K562 (cell line): ENCODE measurements around the gene PLEKHA6. TPM values are rescaled to one million over a fixed set of nuclear protein-coding genes. Genes with fewer than 3 reads are reported as not detected.

Experiments used
- ATAC-seq: fragments of 200-7000 bp; cut with Tn5 transposase; 3 replicates; pipeline ENCODE4 v1.9.1; 2020; ENCODE audit warnings: moderate library complexity
- BruUV-seq: library from RNA; stranded (reverse); fragments of 400-500 nt; replicated peaks from 2 replicates; lab custom pipeline; 2021; lab: Mats Ljungman, UMichigan
- CTCF ChIA-PET: fragments of 300-600 bp; formaldehyde crosslinking; extraction: SDS; loops from one replicate; lab custom pipeline; 2021; ENCODE audit warnings: low intra/inter-chr PET ratio; lab: Yijun Ruan, JAX
- POLR2A ChIA-PET: fragments of 300-600, 350-650 bp; sonication (Branson Sonifier 250); formaldehyde crosslinking; extraction: SDS; loops from one replicate; lab custom pipeline; 2021; ENCODE audit warnings: antibody characterized with exemption, inconsistent platforms; lab: Yijun Ruan, JAX
- DNase-seq, 4 experiments: peaks; one replicate each; pipeline versions ENCODE4 v3.0.0 to v3.0.0-alpha.2; 2011 to 2018; ENCODE audit warnings: low spot score in 3 of 4, mixed read lengths in 3 of 4; ENCODE audit errors: extremely low read depth in 1 of 4
- FAIRE-seq: peaks from 2 replicates; lab custom pipeline; 2011; peaks lifted over from hg19 to GRCh38; lab: Jason Lieb, UNC
- H2AFZ ChIP-seq: 2 replicates; pipeline ENCODE4 v1.6.0; 2011; ENCODE audit warnings: low read depth, low read length, control low read depth, inconsistent platforms
- H3K27ac ChIP-seq: fragments of 200-600 bp; 3 replicates; pipeline ENCODE4 v1.8.0; 2011; ENCODE audit warnings: low read depth, mild to moderate bottlenecking, control low read depth, inconsistent platforms, low read length, moderate library complexity, mixed read lengths; ENCODE audit errors: extremely low read depth
- H3K27me3 ChIP-seq, 2 experiments: fragments of 300-600 bp in 1 of 2; 2 replicates in 1 of 2; 3 replicates in 1 of 2; pipeline versions ENCODE4 v1.6.0 to v1.8.0; 2011; ENCODE audit warnings: inconsistent platforms in 2 of 2, low read length in 2 of 2, mild to moderate bottlenecking in 1 of 2, mixed read lengths in 1 of 2, moderate library complexity in 1 of 2; ENCODE audit not compliant: control insufficient read depth in 2 of 2, insufficient read depth in 2 of 2
- H3K36me3 ChIP-seq: fragments of 300-600 bp; 3 replicates; pipeline ENCODE4 v1.8.0; 2011; ENCODE audit warnings: mild to moderate bottlenecking, low read length, inconsistent platforms; ENCODE audit not compliant: control insufficient read depth, insufficient read depth
- H3K4me1 ChIP-seq, 2 experiments: fragments of 200-600 bp in 1 of 2; replicated peaks in 1 of 2; 2 replicates in 1 of 2; 3 replicates in 1 of 2; pipeline versions ENCODE4 v1.5.1 to v1.8.0; 2011; ENCODE audit warnings: inconsistent platforms in 2 of 2, low read length in 2 of 2, mild to moderate bottlenecking in 1 of 2, mixed read lengths in 1 of 2, moderate library complexity in 1 of 2; ENCODE audit not compliant: control insufficient read depth in 2 of 2, insufficient read depth in 2 of 2
- H3K4me2 ChIP-seq: 2 replicates; pipeline ENCODE4 v1.6.1; 2011; ENCODE audit warnings: low read length, control low read depth, inconsistent platforms, mixed read lengths; ENCODE audit not compliant: insufficient read depth
- H3K4me3 ChIP-seq: fragments of 200-600 bp; sonication (generic), shearing (Covaris generic); 2 replicates; pipeline ENCODE4 v1.5.1; 2016; ENCODE audit warnings: control low read depth, inconsistent platforms
- H3K79me2 ChIP-seq: fragments of 200-600 bp; 3 replicates; pipeline ENCODE4 v1.8.0; 2011; ENCODE audit warnings: low read length, inconsistent platforms; ENCODE audit not compliant: control insufficient read depth, insufficient read depth
- H3K9ac ChIP-seq, 2 experiments: 2 replicates each; pipeline versions ENCODE4 v1.6.0 to v1.6.1; 2011; ENCODE audit warnings: low read depth in 2 of 2, low read length in 2 of 2, control low read depth in 1 of 2, inconsistent platforms in 1 of 2, mild to moderate bottlenecking in 1 of 2, mixed read lengths in 1 of 2; ENCODE audit not compliant: insufficient read depth in 1 of 2
- H3K9me1 ChIP-seq: one replicate; pipeline ENCODE4 v1.6.0; 2011; ENCODE audit warnings: inconsistent platforms, mild to moderate bottlenecking, low read length, moderate library complexity; ENCODE audit not compliant: control insufficient read depth, insufficient read depth
- H3K9me3 ChIP-seq: replicated peaks from 2 replicates; pipeline ENCODE4 v1.5.1; 2011; ENCODE audit warnings: low read depth, low read length, inconsistent platforms; ENCODE audit not compliant: control insufficient read depth, insufficient read depth
- H4K20me1 ChIP-seq: replicated peaks from 2 replicates; pipeline ENCODE4 v1.6.1; 2011; ENCODE audit warnings: low read length, inconsistent platforms, mixed read lengths; ENCODE audit not compliant: control insufficient read depth, insufficient read depth
- CBX1 ChIP-seq: sonication (generic); IDR thresholded peaks from 2 replicates; pipeline ENCODE4 v1.6.1; 2016; ENCODE audit warnings: antibody characterized with exemption, low read depth, mild to moderate bottlenecking
- OTX1 ChIP-seq: fragments of 450-650 bp; formaldehyde crosslinking; IDR thresholded peaks from 2 replicates; pipeline ENCODE4 v1.4.0; 2022; ENCODE audit warnings: mild to moderate bottlenecking
- RAD51 ChIP-seq: fragments of 450-650 bp; IDR thresholded peaks from 2 replicates; pipeline ENCODE4 v1.7.1; 2016; ENCODE audit warnings: low read depth, mild to moderate bottlenecking, borderline replicate concordance
- RFX7 ChIP-seq: fragments of 250-450 bp; sonication (Bioruptor Pico); IDR thresholded peaks from 2 replicates; pipeline ENCODE4 v1.5.1; 2021; ENCODE audit warnings: mild to moderate bottlenecking
- SMARCA5 ChIP-seq: fragments of 450-650 bp; IDR thresholded peaks from 2 replicates; pipeline ENCODE4 v1.6.1; 2016
- WGBS: fragments of 100-300 bp; shearing (Covaris generic); methylation state at CpG from one replicate; pipeline ENCODE4 v1.1.6; 2016; ENCODE audit warnings: low coverage, mixed read lengths; ENCODE audit not compliant: insufficient coverage; ENCODE audit errors: missing lambda C conversion rate; 5-methylcytosine and 5-hydroxymethylcytosine counted together
- in situ Hi-C: fragments of 300-500 bp; cut with MboI; formaldehyde crosslinking; loops from 4 replicates; pipeline ENCODE4 v1.15.0; 2018; ENCODE audit warnings: inconsistent platforms, mixed read lengths
- intact Hi-C: fragments of 100-400 bp; cut with micrococcal nuclease; formaldehyde crosslinking; loops from 2 replicates; pipeline ENCODE4 v1.14.2; 2022
- polyA plus RNA-seq, 8 experiments: library from polyadenylated mRNA; depleted of rRNA in 4 of 8; stranded (reverse) in 5 of 8; unstranded in 3 of 8; fragments of >200 nt; fragmentation: Nextera tagmentation in 2 of 8; fragmentation: Illumina TruSeq in 1 of 8; extraction: Ambion mirVana in 2 of 8; extraction: Trizol in 1 of 8; gene quantifications; 2 replicates each; pipeline versions ENCODE4 v1.2.1 to v1.2.3, GENCODE V29; 2011 to 2014; ENCODE audit warnings: inconsistent platforms in 1 of 8, missing spikeins in 1 of 8
- total RNA-seq, 7 experiments: library from RNA; depleted of rRNA in 6 of 7; stranded (reverse); fragments of >200 nt in 6 of 7; fragmentation: Illumina TruSeq in 2 of 7; extraction: Trizol in 2 of 7; gene quantifications; 2 replicates each; pipeline versions ENCODE4 v1.2.1 to v1.2.3, GENCODE V29; 2011 to 2021; ENCODE audit warnings: low replicate concordance in 1 of 7
- TF ChIP-seq, protein P1 (sequence below): fragments of 450-650 bp; IDR thresholded peaks from 2 replicates; pipeline ENCODE4 v1.7.0; 2016; ENCODE audit warnings: borderline replicate concordance

The PLEKHA6 gene
- total and polyA plus RNA-seq, 9 of the 15 experiments (the other 6 are each of a cell fraction or from before 2014, with no cell fraction given) = under 0.01 to 0.33 (median 0.01) TPM; not detected in 4

DNA sequence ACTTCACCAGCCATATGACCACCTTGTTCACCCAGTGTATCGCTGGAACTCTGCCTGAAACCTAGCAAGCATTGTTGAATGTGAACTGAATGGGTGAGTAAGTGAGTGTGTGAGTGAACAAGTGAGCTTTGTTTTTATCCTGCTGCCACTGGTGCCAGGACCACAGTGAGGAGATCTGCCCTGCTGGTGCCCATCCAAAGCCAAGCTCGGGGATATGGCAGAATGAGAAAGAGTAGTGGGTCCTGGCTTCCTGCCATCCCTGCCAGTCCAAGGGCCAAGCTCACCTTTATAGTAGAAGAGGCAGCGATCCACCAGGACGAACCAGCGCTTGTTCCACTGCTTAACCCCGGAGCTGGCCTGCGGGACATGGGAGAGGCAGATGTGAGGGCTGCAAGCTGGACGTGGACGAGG is 92.5 kb downstream of the PLEKHA6 start:
- TF ChIP-seq RAD51 (no peak), CBX1 (no peak), SMARCA5 (no peak), OTX1 (CRISPR knock-in tag) (no peak), RFX7 (no peak)
- TF ChIP-seq, protein P1, sequence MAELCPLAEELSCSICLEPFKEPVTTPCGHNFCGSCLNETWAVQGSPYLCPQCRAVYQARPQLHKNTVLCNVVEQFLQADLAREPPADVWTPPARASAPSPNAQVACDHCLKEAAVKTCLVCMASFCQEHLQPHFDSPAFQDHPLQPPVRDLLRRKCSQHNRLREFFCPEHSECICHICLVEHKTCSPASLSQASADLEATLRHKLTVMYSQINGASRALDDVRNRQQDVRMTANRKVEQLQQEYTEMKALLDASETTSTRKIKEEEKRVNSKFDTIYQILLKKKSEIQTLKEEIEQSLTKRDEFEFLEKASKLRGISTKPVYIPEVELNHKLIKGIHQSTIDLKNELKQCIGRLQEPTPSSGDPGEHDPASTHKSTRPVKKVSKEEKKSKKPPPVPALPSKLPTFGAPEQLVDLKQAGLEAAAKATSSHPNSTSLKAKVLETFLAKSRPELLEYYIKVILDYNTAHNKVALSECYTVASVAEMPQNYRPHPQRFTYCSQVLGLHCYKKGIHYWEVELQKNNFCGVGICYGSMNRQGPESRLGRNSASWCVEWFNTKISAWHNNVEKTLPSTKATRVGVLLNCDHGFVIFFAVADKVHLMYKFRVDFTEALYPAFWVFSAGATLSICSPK = no peak
- Histone ChIP-seq H3K36me3 (no peaks in the 10 kb centered on the region), H3K4me1 (peaks cover 0 to 3% of the 10 kb centered on the region in 2 experiments; a peak in 1 of 5 replicates), H2AFZ (no peak overlapping the region), H3K9ac (no peak overlapping the region), H3K9me3 (no peaks in the 10 kb centered on the region), H3K9me1 (no peaks in the 10 kb centered on the region), H3K27ac (no peak overlapping the region), H3K4me3 (no peak overlapping the region), H3K27me3 (peaks cover 26 to 61% of the 10 kb centered on the region in 2 experiments), H3K79me2 (no peaks in the 10 kb centered on the region), H4K20me1 (0 out of 2 replicates have a peak, but pooled peaks cover 6% of the 10 kb centered on the region), H3K4me2 (no peak overlapping the region)
- BruUV-seq = no TSS peak
- in situ Hi-C loops = no loop called here
- no peak for FAIRE-seq
- intact Hi-C loops = no loop called here
- 2% methylated on average over 9 of the region's 9 CpGs for WGBS
- ChIA-PET POLR2A (interaction anchor here (0.7 to 0.9 kb wide), 4 partner anchors 9 to 1132 kb away, joined by 3 read pairs; no protein-coding TSS in a partner anchor), CTCF (no interaction called here)
- ATAC-seq = no peak
- no peak for DNase-seq
